Stomach (tissue), 9 donors: Measurements from ENCODE around the gene CUX1. TPM values are rescaled to one million over a fixed set of nuclear protein-coding genes. Genes with fewer than 3 reads are reported as not detected.
A peak's percentile ranks its signal among the peaks of the same experiment; 100 is the strongest.

Experiments
- DNase-seq, 2 donors: peaks; one replicate each; pipeline versions ENCODE4 v3.0.0 to v3.0.0-alpha.2; 2013 to 2019
- H3K27ac ChIP-seq, 5 donors: fragments of 200-600 bp in 4 of 5; sonication (generic) in 4 of 5; one replicate each; pipeline ENCODE4 v1.5.1; 2013 to 2019; ENCODE audit warnings: mild to moderate bottlenecking in 1 of 5, moderate library complexity in 1 of 5
- H3K27me3 ChIP-seq, 3 donors: fragments of 200-600 bp; sonication (generic); one replicate each; pipeline ENCODE4 v1.5.1; 2017 to 2019; ENCODE audit warnings: mixed run types in 1 of 3
- H3K36me3 ChIP-seq, 4 donors: fragments of 200-600 bp; sonication (generic); 1 replicate in 3 of 4; 2 replicates in 1 of 4; pipeline ENCODE4 v1.5.1; 2016 to 2019
- H3K4me1 ChIP-seq, 4 donors: fragments of 200-600 bp; sonication (generic); one replicate each; pipeline ENCODE4 v1.5.1; 2016 to 2019
- H3K4me3 ChIP-seq, 4 donors: fragments of 200-600 bp; sonication (generic) in 3 of 4; one replicate each; pipeline ENCODE4 v1.5.1; 2016 to 2019; ENCODE audit warnings: mild to moderate bottlenecking in 1 of 4
- H3K9me3 ChIP-seq, 4 donors: fragments of 200-600 bp; sonication (generic); one replicate each; pipeline ENCODE4 v1.5.1; 2016 to 2019
- EP300 ChIP-seq: sonication (generic); formaldehyde crosslinking; IDR thresholded peaks from one replicate; pipeline ENCODE4 v1.6.1; 2017; ENCODE audit warnings: antibody characterized with exemption
- POLR2A ChIP-seq, 4 donors: fragments of 450-650 bp; IDR thresholded peaks; one replicate each; pipeline ENCODE4 v1.6.1; 2016; ENCODE audit warnings: antibody characterized with exemption in 4 of 4, control low read depth in 2 of 4, mild to moderate bottlenecking in 1 of 4, moderate library complexity in 1 of 4
- POLR2AphosphoS5 ChIP-seq, 3 donors: sonication (generic); formaldehyde crosslinking; IDR thresholded peaks; one replicate each; pipeline ENCODE4 v1.6.1; 2016; ENCODE audit warnings: antibody characterized with exemption in 3 of 3
- WGBS, 5 donors: extraction: QIAGEN DNeasy Blood & Tissue Kit in 3 of 5; methylation state at CpG; one replicate each; pipeline versions ENCODE4 v1.1.5 to v1.1.7; 2013 to 2018; 5-methylcytosine and 5-hydroxymethylcytosine counted together
- intact Hi-C: fragments of 100-400 bp; cut with DNase I; formaldehyde crosslinking; loops from one replicate; pipeline ENCODE4 v1.15.1; 2023; ENCODE audit warnings: low total_unique reads
- polyA plus RNA-seq, 3 donors: library from polyadenylated mRNA; stranded (reverse); fragments of 200-250 nt; gene quantifications; one replicate each; pipeline ENCODE4 v1.2.3, GENCODE V29; 2013
- total RNA-seq, 5 donors: library from RNA; depleted of rRNA; stranded (reverse); fragments of >200 nt; gene quantifications; one replicate each; pipeline versions ENCODE4 v1.1.0 to v1.2.3, GENCODE V29; 2014 to 2016
- TF ChIP-seq, protein P1 (sequence below), 7 experiments: fragments of 450-650 bp in 4 of 7; fragments of 200-600 bp in 3 of 7; sonication (generic) in 3 of 7; IDR thresholded peaks; one replicate each; pipeline ENCODE4 v1.5.1; 2016 to 2019; ENCODE audit warnings: antibody characterized with exemption in 7 of 7, control low read depth in 2 of 7, mild to moderate bottlenecking in 1 of 7
- donor health status: healthy with polysubstance abuse.
- donor health status: Bipolar disorder and iron deficiency.
- donor health status: healthy.

CUX1 gene
- total and polyA plus RNA-seq, 8 donors, result 24.7 to 201 (median 54.7) TPM

- 44 to 62% (median 47%) methylated on average over 14 to 21 of the region's 21 CpGs for WGBS, 5 donors
Measured at GRCh38 chr7:102272075-102272916, 454.9 kb downstream of the CUX1 start.

DNA sequence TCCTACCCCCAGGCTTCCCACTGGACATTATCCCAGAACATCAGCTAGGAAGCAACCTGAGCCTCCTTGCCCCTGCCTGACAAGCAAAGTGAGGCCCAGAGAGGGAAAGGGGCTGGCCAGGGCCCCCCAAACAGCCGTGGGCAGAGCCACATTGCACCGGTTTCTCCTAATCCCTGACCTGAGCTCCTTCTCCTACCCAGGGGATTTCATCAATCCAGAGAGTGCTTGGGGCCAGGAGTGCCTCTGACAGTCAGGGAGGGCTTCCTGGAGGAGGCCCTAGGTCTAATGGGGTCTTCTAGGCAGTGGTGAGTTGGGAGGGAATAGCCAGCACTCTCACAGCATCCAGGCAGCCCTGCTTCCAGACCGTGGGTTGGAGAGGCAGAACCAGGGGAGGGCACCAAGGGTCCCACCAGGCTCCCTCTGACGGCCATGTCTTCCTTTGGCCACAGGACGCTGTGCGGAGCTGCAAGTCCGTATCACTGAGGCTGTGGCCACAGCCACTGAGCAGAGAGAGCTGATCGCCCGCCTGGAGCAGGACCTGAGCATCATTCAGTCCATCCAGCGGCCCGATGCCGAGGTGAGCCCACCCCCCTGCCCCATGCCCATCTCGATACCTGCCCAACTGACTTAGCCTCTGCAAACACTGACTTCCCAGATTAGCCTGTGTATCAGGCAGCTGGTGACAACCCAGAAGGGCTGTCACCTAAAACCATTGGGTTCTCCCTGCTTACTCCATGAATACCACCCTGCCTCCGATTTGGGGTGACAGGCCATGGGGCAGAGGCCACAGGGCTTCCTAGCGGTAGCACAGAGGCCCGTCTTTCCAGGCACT, 455.7 kb downstream of the CUX1 start:
- no peaks in the 10 kb centered on the region for H3K27me3 ChIP-seq
- 85 to 94% (median 89%) methylated on average over 6 to 16 of the region's 16 CpGs for WGBS, 5 donors
- intact Hi-C loops, result loop anchor here (5.0 kb wide), 1 partner anchor 731 kb away; no protein-coding TSS in a partner anchor
- no peak for DNase-seq
- no peaks in the 10 kb centered on the region for H3K9me3 ChIP-seq
- no peak overlapping the region for H3K4me3 ChIP-seq
- H3K4me1 ChIP-seq, result peaks cover 0 to 7% (median 5%) of the 10 kb centered on the region in 4 donors
- H3K27ac ChIP-seq, result no peak overlapping the region
- TF ChIP-seq POLR2A (IDR thresholded peaks at IDR 0.05), result no peak
- TF ChIP-seq, protein P1, sequence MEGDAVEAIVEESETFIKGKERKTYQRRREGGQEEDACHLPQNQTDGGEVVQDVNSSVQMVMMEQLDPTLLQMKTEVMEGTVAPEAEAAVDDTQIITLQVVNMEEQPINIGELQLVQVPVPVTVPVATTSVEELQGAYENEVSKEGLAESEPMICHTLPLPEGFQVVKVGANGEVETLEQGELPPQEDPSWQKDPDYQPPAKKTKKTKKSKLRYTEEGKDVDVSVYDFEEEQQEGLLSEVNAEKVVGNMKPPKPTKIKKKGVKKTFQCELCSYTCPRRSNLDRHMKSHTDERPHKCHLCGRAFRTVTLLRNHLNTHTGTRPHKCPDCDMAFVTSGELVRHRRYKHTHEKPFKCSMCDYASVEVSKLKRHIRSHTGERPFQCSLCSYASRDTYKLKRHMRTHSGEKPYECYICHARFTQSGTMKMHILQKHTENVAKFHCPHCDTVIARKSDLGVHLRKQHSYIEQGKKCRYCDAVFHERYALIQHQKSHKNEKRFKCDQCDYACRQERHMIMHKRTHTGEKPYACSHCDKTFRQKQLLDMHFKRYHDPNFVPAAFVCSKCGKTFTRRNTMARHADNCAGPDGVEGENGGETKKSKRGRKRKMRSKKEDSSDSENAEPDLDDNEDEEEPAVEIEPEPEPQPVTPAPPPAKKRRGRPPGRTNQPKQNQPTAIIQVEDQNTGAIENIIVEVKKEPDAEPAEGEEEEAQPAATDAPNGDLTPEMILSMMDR (IDR thresholded peaks at IDR 0.05), result no peak
- TF ChIP-seq EP300, result no peak
- no peak for TF ChIP-seq POLR2AphosphoS5 (IDR thresholded peaks at IDR 0.05)
- peaks cover 0 to 6% (median 0%) of the 10 kb centered on the region in 4 donors for H3K36me3 ChIP-seq

More at GRCh38 chr7:102272075-102272916, 454.9 kb downstream of the CUX1 start:
- intact Hi-C loops, result loop anchor here (5.0 kb wide), 1 partner anchor 730 kb away; no protein-coding TSS in a partner anchor
- Histone ChIP-seq H3K4me3 (no peak overlapping the region), H3K9me3 (no peaks in the 10 kb centered on the region), H3K27ac (no peak overlapping the region), H3K27me3 (no peaks in the 10 kb centered on the region), H3K4me1 (peaks cover 0 to 7% (median 5%) of the 10 kb centered on the region in 4 donors), H3K36me3 (peaks cover 0 to 6% (median 0%) of the 10 kb centered on the region in 4 donors)
- DNase-seq, result peak; percentile 82 to 89
- TF ChIP-seq, protein P1 (IDR thresholded peaks at IDR 0.05), result peak in 5 of 7 experiments; percentile 65 to 90 (median 84)
- TF ChIP-seq POLR2AphosphoS5 (IDR thresholded peaks at IDR 0.05) (peak in 1 of 3 donors; percentile 50), POLR2A (IDR thresholded peaks at IDR 0.05) (no peak)

- TF ChIP-seq POLR2AphosphoS5 (IDR thresholded peaks at IDR 0.05), result no peak
- no peak for TF ChIP-seq EP300
- TF ChIP-seq POLR2A (IDR thresholded peaks at IDR 0.05), result no peak
- TF ChIP-seq, protein P1 (IDR thresholded peaks at IDR 0.05), result no peak
- Histone ChIP-seq H3K27me3 (no peaks in the 10 kb centered on the region), H3K4me1 (peaks cover 0 to 7% (median 5%) of the 10 kb centered on the region in 4 donors), H3K4me3 (no peak overlapping the region), H3K36me3 (peaks cover 0 to 6% (median 0%) of the 10 kb centered on the region in 4 donors), H3K9me3 (no peaks in the 10 kb centered on the region), H3K27ac (no peak overlapping the region)
- DNase-seq, result peak; percentile 59 to 72
- intact Hi-C loops, result loop anchor here (5.0 kb wide), 1 partner anchor 732 kb away; no protein-coding TSS in a partner anchor
- 68 to 82% (median 76%) methylated on average over 17 to 23 of the region's 23 CpGs for WGBS, 5 donors
Measured at GRCh38 chr7:102273749-102274712, 456.6 kb downstream of the CUX1 start.
